GM12873 (cell line): ENCODE results near the gene ATXN1.

Experiments used
- CTCF ChIP-seq: IDR thresholded peaks from 2 replicates; pipeline ENCODE4 v1.5.1; 2012; ENCODE audit warnings: low read depth, mild to moderate bottlenecking, moderate library complexity, low read length, control low read depth; ENCODE audit not compliant: insufficient read depth; ENCODE audit errors: missing control alignments

ATXN1 gene

GRCh38 chr6:16728513-16729182 is 32.6 kb downstream of the ATXN1 start:
- TF ChIP-seq CTCF, result no peak

- TF ChIP-seq CTCF, result no peak
These were observed 33.3 kb downstream of the ATXN1 start for GRCh38 chr6:16727996-16728395.

- TF ChIP-seq CTCF, result no peak
These were observed 36.0 kb downstream of the ATXN1 start for GRCh38 chr6:16725145-16725864.

GRCh38 chr6:16723826-16724225 is 37.4 kb downstream of the ATXN1 start:
- no peak for TF ChIP-seq CTCF

GRCh38 chr6:16723402-16723801 is 37.9 kb downstream of the ATXN1 start:
- no peak for TF ChIP-seq CTCF

GRCh38 chr6:16722630-16723029 is 38.6 kb downstream of the ATXN1 start:
- TF ChIP-seq CTCF, result no peak

GRCh38 chr6:16721977-16722376 is 39.3 kb downstream of the ATXN1 start:
- no peak for TF ChIP-seq CTCF
